K562 (cell line): ENCODE data around the gene NSMCE1. TPM values are rescaled to one million over a fixed set of nuclear protein-coding genes. Genes with fewer than 3 reads are reported as not detected.

Experiments
- ARID2 ChIP-seq: fragments of 450-650 bp; IDR thresholded peaks from 2 replicates; pipeline ENCODE4 v1.6.1; 2017; ENCODE audit warnings: antibody characterized with exemption, mild to moderate bottlenecking
- BACH1 ChIP-seq: fragments of 200-800 bp; sonication (Bioruptor generic); IDR thresholded peaks from 2 replicates; pipeline ENCODE4 v1.6.1; 2016; ENCODE audit warnings: missing genetic modification characterization, missing compliant biosample characterization
- E2F3 ChIP-seq: fragments of 250-450 bp; sonication (Bioruptor Pico); IDR thresholded peaks from 2 replicates; pipeline ENCODE4 v1.4.0; 2020; ENCODE audit warnings: mild to moderate bottlenecking
- ELK1 ChIP-seq: sonication (generic); formaldehyde crosslinking; IDR thresholded peaks from 2 replicates; pipeline ENCODE4 v1.8.1; 2022; ENCODE audit warnings: missing genetic modification reagents
- ELK3 ChIP-seq: fragments of 450-650 bp; formaldehyde crosslinking; IDR thresholded peaks from 2 replicates; pipeline ENCODE4 v1.4.0; 2020; ENCODE audit warnings: mild to moderate bottlenecking
- EP300 ChIP-seq: IDR thresholded peaks from 2 replicates; pipeline ENCODE4 v1.6.1; 2012; ENCODE audit warnings: low read length, improper control_type of control experiment
- IRF2 ChIP-seq: sonication (generic); formaldehyde crosslinking; IDR thresholded peaks from 2 replicates; pipeline ENCODE4 v1.8.1; 2022; ENCODE audit warnings: mild to moderate bottlenecking, missing genetic modification reagents
- KAT2B ChIP-seq: IDR thresholded peaks from one replicate; pipeline ENCODE4 v1.6.1; 2012; ENCODE audit warnings: low read depth, mild to moderate bottlenecking, control low read depth, inconsistent platforms, low read length, moderate library complexity
- KAT8 ChIP-seq: fragments of 450-650 bp; IDR thresholded peaks from 2 replicates; pipeline ENCODE4 v1.6.1; 2016; ENCODE audit warnings: low read depth, mild to moderate bottlenecking
- KDM4B ChIP-seq, 2 experiments: fragments of 450-650 bp in 1 of 2; sonication (generic) in 1 of 2; IDR thresholded peaks; 2 replicates each; pipeline ENCODE4 v1.6.1; 2016 to 2017; ENCODE audit warnings: borderline replicate concordance in 2 of 2, antibody characterized with exemption in 1 of 2, low read depth in 1 of 2, mild to moderate bottlenecking in 1 of 2
- NEUROD1 ChIP-seq: fragments of 150-350 bp; IDR thresholded peaks from 2 replicates; pipeline ENCODE4 v1.6.1; 2014; ENCODE audit warnings: borderline replicate concordance, low read length, low read depth; ENCODE audit not compliant: partially characterized antibody
- RAD51 ChIP-seq: fragments of 450-650 bp; IDR thresholded peaks from 2 replicates; pipeline ENCODE4 v1.7.1; 2016; ENCODE audit warnings: low read depth, mild to moderate bottlenecking, borderline replicate concordance
- SMAD1 ChIP-seq: fragments of 150-350 bp; IDR thresholded peaks from 2 replicates; pipeline ENCODE4 v1.6.1; 2014; ENCODE audit warnings: low read length, low read depth; ENCODE audit not compliant: partially characterized antibody
- SPI1 ChIP-seq: IDR thresholded peaks from 2 replicates; pipeline ENCODE4 v1.6.1; 2011; ENCODE audit warnings: low read depth, low read length, control low read depth, borderline replicate concordance
- STAT5B ChIP-seq: fragments of 250-450 bp; sonication (Bioruptor Pico); IDR thresholded peaks from 2 replicates; pipeline ENCODE4 v1.8.0; 2021; ENCODE audit warnings: mild to moderate bottlenecking, inconsistent platforms
- ZBTB8A ChIP-seq: fragments of 450-650 bp; IDR thresholded peaks from 2 replicates; pipeline ENCODE4 v1.6.1; 2018; ENCODE audit warnings: mild to moderate bottlenecking, moderate library complexity; ENCODE audit not compliant: partially characterized antibody
- ZFP30 ChIP-seq: fragments of 250-450 bp; sonication (Bioruptor Pico); IDR thresholded peaks from 2 replicates; pipeline ENCODE4 v1.8.0; 2022; ENCODE audit warnings: moderate library complexity, mild to moderate bottlenecking, inconsistent platforms, borderline replicate concordance
- ZNF143 ChIP-seq: sonication (generic); formaldehyde crosslinking; IDR thresholded peaks from 2 replicates; pipeline ENCODE4 v1.9.0; 2022; ENCODE audit warnings: mild to moderate bottlenecking, missing genetic modification reagents
- ZNF274 ChIP-seq: IDR thresholded peaks from 2 replicates; pipeline ENCODE4 v1.6.1; 2011; ENCODE audit warnings: low read depth, mild to moderate bottlenecking, low read length, moderate library complexity, borderline replicate concordance
- ZNF384 ChIP-seq: IDR thresholded peaks from 2 replicates; pipeline ENCODE4 v1.6.1; 2012; ENCODE audit warnings: low read depth, low read length, improper control_type of control experiment
- ZNF431 ChIP-seq: sonication (generic); formaldehyde crosslinking; IDR thresholded peaks from 2 replicates; pipeline ENCODE4 v1.8.0; 2022; ENCODE audit warnings: mild to moderate bottlenecking, missing genetic modification reagents
- ZNF551 ChIP-seq: fragments of 250-450 bp; sonication (Bioruptor Pico); IDR thresholded peaks from 2 replicates; pipeline ENCODE4 v1.5.0; 2021; ENCODE audit warnings: mild to moderate bottlenecking, moderate library complexity
- ZNF766 ChIP-seq: fragments of 200-800 bp; sonication (Bioruptor generic); conservative IDR thresholded peaks from 2 replicates; pipeline ENCODE4 v1.6.1; 2016; ENCODE audit warnings: missing genetic modification characterization, missing compliant biosample characterization
- polyA plus RNA-seq, 8 experiments: library from polyadenylated mRNA; depleted of rRNA in 4 of 8; stranded (reverse) in 5 of 8; unstranded in 3 of 8; fragments of >200 nt; fragmentation: Nextera tagmentation in 2 of 8; fragmentation: Illumina TruSeq in 1 of 8; extraction: Ambion mirVana in 2 of 8; extraction: Trizol in 1 of 8; gene quantifications; 2 replicates each; pipeline versions ENCODE4 v1.2.1 to v1.2.3, GENCODE V29; 2011 to 2014; ENCODE audit warnings: inconsistent platforms in 1 of 8, missing spikeins in 1 of 8
- total RNA-seq, 7 experiments: library from RNA; depleted of rRNA in 6 of 7; stranded (reverse); fragments of >200 nt in 6 of 7; fragmentation: Illumina TruSeq in 2 of 7; extraction: Trizol in 2 of 7; gene quantifications; 2 replicates each; pipeline versions ENCODE4 v1.2.1 to v1.2.3, GENCODE V29; 2011 to 2021; ENCODE audit warnings: low replicate concordance in 1 of 7
- TF ChIP-seq, protein P1 (sequence below): fragments of 450-650 bp; IDR thresholded peaks from 2 replicates; pipeline ENCODE4 v1.6.1; 2017; ENCODE audit warnings: antibody characterized with exemption, mild to moderate bottlenecking

NSMCE1 gene
- total and polyA plus RNA-seq, 9 of the 15 experiments (the other 6 are each of a cell fraction or from before 2014, with no cell fraction given) = 52.1 to 163 (median 61.5) TPM

- TF ChIP-seq IRF2 (CRISPR knock-in tag) (no peak), ELK1 (CRISPR knock-in tag) (no peak), ZNF384 (no peak), KAT2B (no peak), NEUROD1 (no peak), ZNF766 (CRISPR knock-in tag) (0 out of 2 replicates have a peak, but pooled peaks have one; percentile 49), RAD51 (no peak), ELK3 (CRISPR knock-in tag) (no peak), ZBTB8A (no peak), KAT8 (no peak), SMAD1 (no peak), ZNF551 (CRISPR knock-in tag) (no peak), ZNF431 (CRISPR knock-in tag) (no peak), ZFP30 (no peak), E2F3 (no peak), KDM4B (IDR thresholded peaks at IDR 0.05; ENCODE audit: borderline replicate concordance in 2 of 2, low read depth in 1 of 2) (no peak), BACH1 (tag) (no peak), ZNF143 (CRISPR knock-in tag) (no peak), ARID2 (no peak), EP300 (0 out of 2 replicates have a peak, but pooled peaks have one; percentile 27), ZNF274 (no peak), STAT5B (no peak), SPI1 (0 out of 2 replicates have a peak, but pooled peaks have one; percentile 1)
- TF ChIP-seq, protein P1, sequence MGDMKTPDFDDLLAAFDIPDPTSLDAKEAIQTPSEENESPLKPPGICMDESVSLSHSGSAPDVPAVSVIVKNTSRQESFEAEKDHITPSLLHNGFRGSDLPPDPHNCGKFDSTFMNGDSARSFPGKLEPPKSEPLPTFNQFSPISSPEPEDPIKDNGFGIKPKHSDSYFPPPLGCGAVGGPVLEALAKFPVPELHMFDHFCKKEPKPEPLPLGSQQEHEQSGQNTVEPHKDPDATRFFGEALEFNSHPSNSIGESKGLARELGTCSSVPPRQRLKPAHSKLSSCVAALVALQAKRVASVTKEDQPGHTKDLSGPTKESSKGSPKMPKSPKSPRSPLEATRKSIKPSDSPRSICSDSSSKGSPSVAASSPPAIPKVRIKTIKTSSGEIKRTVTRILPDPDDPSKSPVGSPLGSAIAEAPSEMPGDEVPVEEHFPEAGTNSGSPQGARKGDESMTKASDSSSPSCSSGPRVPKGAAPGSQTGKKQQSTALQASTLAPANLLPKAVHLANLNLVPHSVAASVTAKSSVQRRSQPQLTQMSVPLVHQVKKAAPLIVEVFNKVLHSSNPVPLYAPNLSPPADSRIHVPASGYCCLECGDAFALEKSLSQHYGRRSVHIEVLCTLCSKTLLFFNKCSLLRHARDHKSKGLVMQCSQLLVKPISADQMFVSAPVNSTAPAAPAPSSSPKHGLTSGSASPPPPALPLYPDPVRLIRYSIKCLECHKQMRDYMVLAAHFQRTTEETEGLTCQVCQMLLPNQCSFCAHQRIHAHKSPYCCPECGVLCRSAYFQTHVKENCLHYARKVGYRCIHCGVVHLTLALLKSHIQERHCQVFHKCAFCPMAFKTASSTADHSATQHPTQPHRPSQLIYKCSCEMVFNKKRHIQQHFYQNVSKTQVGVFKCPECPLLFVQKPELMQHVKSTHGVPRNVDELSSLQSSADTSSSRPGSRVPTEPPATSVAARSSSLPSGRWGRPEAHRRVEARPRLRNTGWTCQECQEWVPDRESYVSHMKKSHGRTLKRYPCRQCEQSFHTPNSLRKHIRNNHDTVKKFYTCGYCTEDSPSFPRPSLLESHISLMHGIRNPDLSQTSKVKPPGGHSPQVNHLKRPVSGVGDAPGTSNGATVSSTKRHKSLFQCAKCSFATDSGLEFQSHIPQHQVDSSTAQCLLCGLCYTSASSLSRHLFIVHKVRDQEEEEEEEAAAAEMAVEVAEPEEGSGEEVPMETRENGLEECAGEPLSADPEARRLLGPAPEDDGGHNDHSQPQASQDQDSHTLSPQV = 0 out of 2 replicates have a peak, but pooled peaks have one; percentile 14
Observed at GRCh38 chr16:27242868-27243590, 25.5 kb downstream of the NSMCE1 start (continued).
